Vagina (tissue), 2 donors: Measurements from ENCODE around the gene TMPRSS4. TPM values are rescaled to one million over a fixed set of nuclear protein-coding genes. Genes with fewer than 3 reads are reported as not detected.
"Not testable (repeated sequence)": the region's sequence is repeated elsewhere in the genome, so short reads cannot be mapped to it uniquely, and the experiment has no call there.

ENCODE experiments used
- DNase-seq, 2 donors: peaks; one replicate each; pipeline ENCODE4 v3.0.0-alpha.2; 2017; ENCODE audit errors: extremely low spot score in 2 of 2
- H3K27ac ChIP-seq: fragments of 200-600 bp; sonication (generic); one replicate; pipeline ENCODE4 v1.5.1; 2019
- H3K27me3 ChIP-seq: fragments of 200-600 bp; sonication (generic); one replicate; pipeline ENCODE4 v1.5.1; 2019
- H3K36me3 ChIP-seq, 2 donors: fragments of 200-600 bp; sonication (generic); one replicate each; pipeline ENCODE4 v1.5.1; 2017 to 2019
- H3K4me1 ChIP-seq: fragments of 200-600 bp; sonication (generic); one replicate; pipeline ENCODE4 v1.5.1; 2019
- H3K4me3 ChIP-seq, 2 donors: fragments of 200-600 bp; sonication (generic); 1 replicate in 1 of 2; 2 replicates in 1 of 2; pipeline ENCODE4 v1.5.1; 2016 to 2019
- H3K9me3 ChIP-seq: fragments of 200-600 bp; sonication (generic); one replicate; pipeline ENCODE4 v1.5.1; 2019
- CTCF ChIP-seq, 3 experiments: fragments of 450-650 bp in 2 of 3; fragments of 200-600 bp in 1 of 3; sonication (generic) in 1 of 3; IDR thresholded peaks; one replicate each; pipeline ENCODE4 v1.5.1; 2017 to 2019; ENCODE audit warnings: antibody characterized with exemption in 3 of 3, mild to moderate bottlenecking in 2 of 3, moderate library complexity in 2 of 3
- POLR2A ChIP-seq, 2 donors: fragments of 450-650 bp; IDR thresholded peaks; one replicate each; pipeline ENCODE4 v1.6.1; 2017; ENCODE audit warnings: antibody characterized with exemption in 2 of 2, mild to moderate bottlenecking in 2 of 2, moderate library complexity in 2 of 2
- POLR2AphosphoS5 ChIP-seq, 2 donors: sonication (generic); formaldehyde crosslinking; IDR thresholded peaks; one replicate each; pipeline ENCODE4 v1.9.0; 2017; ENCODE audit warnings: antibody characterized with exemption in 2 of 2, mild to moderate bottlenecking in 2 of 2, low read depth in 1 of 2; ENCODE audit not compliant: insufficient read depth in 1 of 2
- intact Hi-C: fragments of 100-400 bp; cut with DNase I; formaldehyde crosslinking; loops from one replicate; pipeline ENCODE4 v1.15.1; 2023
- total RNA-seq: library from RNA; depleted of rRNA; stranded (reverse); fragments of >200 nt; gene quantifications from one replicate; pipeline ENCODE4 v1.2.3, GENCODE V29; 2016

Gene TMPRSS4
- total RNA-seq, 1 donor from 2014 or later, result 20.9 TPM

GRCh38 chr11:118060081-118060661 is 16.7 kb upstream of the TMPRSS4 start:
- DNase-seq, result no peak
- TF ChIP-seq POLR2AphosphoS5 (IDR thresholded peaks at IDR 0.05; ENCODE audit: insufficient read depth in 1 of 2, low read depth in 1 of 2) (no peak), POLR2A (IDR thresholded peaks at IDR 0.05) (no peak), CTCF (IDR thresholded peaks at IDR 0.05) (no peak)
- no peaks in the 10 kb centered on the region for H3K9me3 ChIP-seq

GRCh38 chr11:118060869-118061268 is 16.0 kb upstream of the TMPRSS4 start:
- no peaks in the 10 kb centered on the region for H3K4me1 ChIP-seq
- DNase-seq, result no peak
- H3K36me3 ChIP-seq, result no peaks in the 10 kb centered on the region
- intact Hi-C loops, result no loop called here
- H3K27ac ChIP-seq, result no peak overlapping the region
- no peak overlapping the region for H3K4me3 ChIP-seq
- no peaks in the 10 kb centered on the region for H3K9me3 ChIP-seq
- TF ChIP-seq CTCF (IDR thresholded peaks at IDR 0.05) (no peak), POLR2A (IDR thresholded peaks at IDR 0.05) (no peak), POLR2AphosphoS5 (IDR thresholded peaks at IDR 0.05; ENCODE audit: insufficient read depth in 1 of 2, low read depth in 1 of 2) (no peak)
- H3K27me3 ChIP-seq, result no peaks in the 10 kb centered on the region

More at GRCh38 chr11:118060081-118060661, 16.7 kb upstream of the TMPRSS4 start:
- no peaks in the 10 kb centered on the region for H3K4me1 ChIP-seq
- H3K36me3 ChIP-seq, result no peaks in the 10 kb centered on the region
- no peak overlapping the region for H3K27ac ChIP-seq
- no peak overlapping the region for H3K4me3 ChIP-seq
- intact Hi-C loops, result no loop called here
- no peaks in the 10 kb centered on the region for H3K27me3 ChIP-seq

GRCh38 chr11:118061586-118062125 is 15.2 kb upstream of the TMPRSS4 start:
- Histone ChIP-seq H3K4me1 (no peaks in the 10 kb centered on the region), H3K27ac (no peak overlapping the region), H3K4me3 (no peak overlapping the region), H3K36me3 (no peaks in the 10 kb centered on the region), H3K27me3 (no peaks in the 10 kb centered on the region), H3K9me3 (no peaks in the 10 kb centered on the region)
- no peak for DNase-seq
- intact Hi-C loops, result no loop called here
- no peak for TF ChIP-seq POLR2AphosphoS5 (IDR thresholded peaks at IDR 0.05; ENCODE audit: insufficient read depth in 1 of 2, low read depth in 1 of 2)
- no peak for TF ChIP-seq CTCF (IDR thresholded peaks at IDR 0.05)
- no peak for TF ChIP-seq POLR2A (IDR thresholded peaks at IDR 0.05)

- H3K9me3 ChIP-seq, H3K27ac ChIP-seq, intact Hi-C loops, DNase-seq, H3K27me3 ChIP-seq, H3K36me3 ChIP-seq, H3K4me1 ChIP-seq, H3K4me3 ChIP-seq: not testable (repeated sequence)
These were observed 14.7 kb upstream of the TMPRSS4 start for GRCh38 chr11:118062181-118062580.

GRCh38 chr11:118062631-118063030 is 14.2 kb upstream of the TMPRSS4 start:
- intact Hi-C loops, H3K27ac ChIP-seq, H3K4me1 ChIP-seq, H3K27me3 ChIP-seq, DNase-seq, H3K9me3 ChIP-seq, H3K4me3 ChIP-seq, H3K36me3 ChIP-seq: not testable (repeated sequence)

- intact Hi-C loops, result no loop called here
- no peak for DNase-seq
- Histone ChIP-seq H3K4me1 (no peaks in the 10 kb centered on the region), H3K9me3 (no peaks in the 10 kb centered on the region), H3K27me3 (no peaks in the 10 kb centered on the region), H3K36me3 (no peaks in the 10 kb centered on the region), H3K27ac (no peak overlapping the region), H3K4me3 (no peak overlapping the region)
- no peak for TF ChIP-seq POLR2AphosphoS5 (IDR thresholded peaks at IDR 0.05; ENCODE audit: insufficient read depth in 1 of 2, low read depth in 1 of 2)
- TF ChIP-seq POLR2A (IDR thresholded peaks at IDR 0.05), result no peak
- no peak for TF ChIP-seq CTCF (IDR thresholded peaks at IDR 0.05)
These were observed 11.9 kb upstream of the TMPRSS4 start for GRCh38 chr11:118064956-118065355.
